Smooth muscle cell of the brain vasculature (primary cell): ENCODE measurements around the gene FANCB.

Experiments
- DNase-seq: peaks from one replicate; pipeline ENCODE4 v3.0.0-alpha.2; 2012; ENCODE audit warnings: low read depth, low spot score

The FANCB gene

DNA sequence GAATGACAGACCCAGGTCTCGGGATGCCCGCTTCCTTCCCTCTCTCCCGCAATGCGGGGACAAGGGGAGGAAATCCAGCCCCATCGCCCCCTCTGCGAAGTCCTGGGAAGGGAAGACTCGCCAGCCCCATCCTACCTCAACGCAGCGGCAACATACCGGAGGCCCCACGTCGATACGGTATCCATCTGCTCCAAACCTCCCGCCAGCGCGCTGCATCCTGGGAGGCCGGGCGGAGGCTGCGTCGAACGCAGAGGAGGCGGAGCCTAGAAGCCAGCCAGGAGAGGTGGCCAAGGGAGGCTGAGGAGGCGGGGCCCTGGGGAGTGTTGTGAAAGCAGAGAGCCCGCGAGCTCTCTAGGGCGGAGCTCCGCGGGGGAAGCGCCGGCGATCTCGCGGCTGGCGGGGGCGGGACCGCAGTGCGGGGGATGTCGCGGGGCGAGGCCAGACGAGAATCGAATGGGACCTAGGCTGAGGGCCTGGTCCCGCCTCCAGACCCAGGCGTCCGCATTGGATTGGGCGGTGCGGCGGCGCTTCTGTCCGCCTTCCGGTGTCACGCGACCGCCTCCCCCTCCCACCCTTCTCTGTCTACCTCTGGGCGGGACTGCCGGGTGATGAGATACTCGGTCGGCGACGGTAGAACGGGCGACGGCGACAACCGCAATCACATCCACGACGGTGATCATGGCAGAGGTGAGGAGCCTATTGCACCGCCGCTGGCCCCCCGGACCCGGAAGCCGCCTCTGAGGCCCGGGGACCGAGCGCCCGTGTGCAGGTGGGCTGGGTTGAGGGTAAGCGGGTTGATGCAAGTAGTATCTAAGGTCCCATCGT lies at the start of gene FANCB, which contains the start of gene MOSPD2:
FANCB (minus strand) TSS at position 219 of the 825 bp plus-strand sequence. CDS start 7,559 bp downstream, outside the sequence.
MOSPD2 (plus strand) TSS at position 571 of the 825 bp plus-strand sequence; CDS start at position 679, 108 bp downstream.
- peak; percentile 71 for DNase-seq

- no peak for DNase-seq
These were observed 49.6 kb upstream of the FANCB start for GRCh38 chrX:14922437-14922836.

- DNase-seq, result no peak
These were observed 47.3 kb upstream of the FANCB start for GRCh38 chrX:14920196-14920595.

- no peak for DNase-seq
These were observed 46.5 kb upstream of the FANCB start for GRCh38 chrX:14919407-14919806.

- no peak for DNase-seq
These were observed 43.3 kb upstream of the FANCB start for GRCh38 chrX:14916017-14916674.

GRCh38 chrX:14915596-14915995 lies 42.7 kb upstream of the FANCB start:
- DNase-seq, result no peak

DNA sequence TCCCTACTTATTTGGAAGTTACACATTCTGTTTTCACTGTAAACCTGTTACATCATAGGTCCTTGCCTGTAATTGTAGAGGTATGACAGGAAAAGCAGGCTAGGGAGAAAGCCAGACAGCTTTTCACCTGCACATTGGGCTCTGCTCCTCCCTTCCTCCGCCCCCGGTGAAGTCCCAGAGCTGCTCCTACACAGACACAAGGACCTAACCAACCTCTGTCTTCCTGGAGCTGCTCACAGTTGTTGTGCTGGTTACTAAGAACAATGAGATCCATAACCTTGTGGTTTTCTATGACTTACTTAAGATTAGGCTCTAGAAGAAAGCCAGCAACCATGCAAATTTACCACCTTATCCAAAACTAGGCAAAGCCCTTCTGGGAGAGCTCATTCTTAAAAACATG lies 40.4 kb upstream of the FANCB start:
- no peak for DNase-seq

- DNase-seq, result no peak
These were observed 31.0 kb upstream of the FANCB start for GRCh38 chrX:14903891-14904290.

- no peak for DNase-seq
These were observed 29.7 kb upstream of the FANCB start for GRCh38 chrX:14902537-14902936.

DNA sequence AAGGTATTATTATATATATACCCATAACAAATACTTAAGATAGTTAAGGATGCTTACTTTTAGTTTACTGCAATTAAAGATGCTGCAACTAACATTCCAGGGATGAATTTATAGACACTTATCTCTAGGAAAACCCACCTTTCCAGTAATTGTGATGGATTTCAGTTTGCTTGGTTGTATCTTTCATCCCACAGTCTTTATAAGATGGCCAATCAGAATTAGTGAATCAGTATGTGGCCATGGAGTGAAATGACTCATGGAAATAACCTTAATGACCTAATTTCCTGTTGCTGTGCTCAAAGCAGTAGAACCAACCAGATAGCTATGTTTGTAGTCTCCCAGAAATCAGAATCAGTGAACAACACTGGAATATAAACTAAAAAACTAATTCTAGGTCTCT lies 26.7 kb upstream of the FANCB start:
- DNase-seq, result no peak

GRCh38 chrX:14897042-14897441 lies 24.2 kb upstream of the FANCB start:
- DNase-seq, result no peak

GRCh38 chrX:14896273-14896672 lies 23.4 kb upstream of the FANCB start:
- DNase-seq, result no peak

- no peak for DNase-seq
These were observed 13.4 kb upstream of the FANCB start for GRCh38 chrX:14886252-14886651.

DNA sequence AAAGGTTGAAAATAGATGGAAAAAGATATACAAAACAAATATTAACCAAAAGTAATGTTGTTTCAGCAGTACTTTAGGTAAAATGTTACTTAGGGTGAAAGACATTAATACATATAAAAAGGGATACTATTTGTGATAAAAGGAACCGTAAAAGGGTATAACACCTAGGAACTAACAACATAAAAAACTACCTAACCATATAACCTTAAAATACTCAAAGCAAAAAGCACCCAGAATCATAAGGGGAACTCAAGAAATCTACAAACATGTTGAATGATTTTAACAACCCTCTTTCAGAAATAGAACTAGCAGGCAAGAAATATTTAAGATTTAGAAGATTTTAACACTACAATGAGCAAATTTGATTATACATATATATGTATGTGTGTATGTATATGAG lies 11.8 kb upstream of the FANCB start:
- DNase-seq, result no peak

- no peak for DNase-seq
These were observed 11.0 kb upstream of the FANCB start for GRCh38 chrX:14883826-14884225.

DNA sequence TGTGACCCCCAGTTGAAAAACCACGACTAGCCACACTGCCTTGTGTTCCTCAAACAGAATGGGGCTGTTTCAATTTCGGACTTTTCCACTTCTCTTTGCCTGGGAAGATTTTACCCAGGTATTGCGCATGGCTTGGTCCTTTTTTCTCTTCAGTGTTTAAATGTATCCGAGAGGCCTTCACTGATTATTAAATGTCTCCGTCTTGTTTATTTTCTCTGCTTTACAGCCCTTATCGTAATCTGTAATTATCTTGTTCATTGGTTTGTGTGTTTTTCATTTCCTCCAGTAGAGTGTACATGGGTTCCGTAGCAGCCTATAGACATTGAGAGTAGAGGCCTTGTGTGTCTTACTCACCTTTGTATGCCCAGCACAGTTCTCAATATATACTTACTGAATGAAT lies 2.8 kb upstream of the FANCB start:
- no peak for DNase-seq

GRCh38 chrX:14873676-14874049 lies 794 bp upstream of the FANCB start:
- DNase-seq, result no peak

DNA sequence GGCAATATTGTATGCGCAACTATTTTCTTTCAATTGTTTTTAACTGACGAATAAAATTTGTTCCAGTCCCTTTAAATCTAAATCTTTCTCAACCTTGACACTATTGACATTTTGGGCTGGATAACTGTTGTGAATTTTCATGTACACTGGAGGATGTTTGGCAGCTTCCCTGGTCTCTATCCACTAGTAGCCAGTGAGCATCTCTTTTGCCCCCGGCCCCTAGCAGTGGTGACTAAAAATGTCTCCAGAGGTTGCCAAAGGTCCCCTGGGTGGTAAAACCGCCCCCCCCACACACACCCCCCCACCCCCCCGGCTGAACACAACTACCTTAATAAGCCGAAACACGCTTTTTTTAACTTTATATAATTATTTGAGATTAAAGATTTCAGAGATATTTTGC lies 514 bp downstream of the FANCB start:
- DNase-seq, result no peak

DNA sequence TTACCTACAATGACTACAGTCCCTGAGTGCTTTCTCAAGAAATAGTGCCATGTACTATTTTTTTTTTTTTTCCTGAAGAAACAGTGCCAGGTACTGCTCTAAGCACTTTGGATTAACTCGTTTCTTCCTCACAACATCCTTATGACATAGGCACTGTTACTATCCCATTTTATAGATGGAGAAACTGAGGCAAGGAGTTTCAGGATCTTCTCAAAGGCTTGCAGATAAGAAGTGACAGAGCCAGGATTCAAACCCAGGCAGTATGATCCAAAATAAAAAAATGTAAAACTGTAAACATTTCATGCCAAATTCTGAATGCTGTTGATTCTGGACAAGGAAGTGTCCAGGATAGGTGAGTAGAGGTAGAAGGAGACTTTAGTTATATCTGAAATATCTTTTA lies 1.1 kb downstream of the FANCB start:
- DNase-seq, result no peak

DNA sequence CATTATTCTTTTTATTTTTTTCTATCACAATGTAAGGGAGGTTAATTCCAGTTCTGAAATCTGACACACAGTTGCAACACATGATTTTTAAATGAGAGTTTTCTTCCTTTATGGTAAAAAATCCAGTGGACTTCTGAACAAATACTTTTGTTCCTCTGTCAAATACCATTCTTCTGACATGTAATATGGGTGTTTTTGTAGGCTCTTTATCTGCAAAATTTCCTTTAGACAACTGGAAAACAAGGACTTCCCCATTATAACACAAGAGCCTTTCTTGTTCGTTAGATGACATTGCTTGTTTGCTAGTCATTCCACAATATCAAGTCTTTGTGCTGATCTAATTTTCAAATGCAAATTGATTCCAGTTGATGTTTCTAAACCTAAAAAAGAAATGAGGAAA lies 7.7 kb downstream of the FANCB start:
- no peak for DNase-seq

GRCh38 chrX:14864631-14865030 lies 8.2 kb downstream of the FANCB start:
- no peak for DNase-seq

- no peak for DNase-seq
These were observed 21.3 kb downstream of the FANCB start for GRCh38 chrX:14851526-14851925.

DNA sequence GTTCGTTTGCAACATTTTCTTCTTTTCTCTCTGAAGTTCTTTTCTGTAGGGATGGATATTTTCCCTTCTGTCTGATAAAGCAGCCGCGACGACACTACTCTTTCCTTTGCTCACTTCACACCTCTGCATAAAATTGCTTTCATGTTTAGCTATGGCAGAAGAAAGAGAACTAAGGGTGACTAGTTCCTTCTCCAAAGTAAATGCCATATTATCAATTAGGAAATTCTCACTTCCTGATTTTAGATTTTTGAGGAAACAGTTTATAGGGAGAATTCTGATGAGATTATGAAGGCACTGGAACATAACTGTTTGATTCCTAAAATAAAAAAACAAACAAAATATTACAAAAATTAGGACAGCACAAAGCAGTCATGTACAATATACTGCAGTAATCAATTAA lies 29.2 kb downstream of the FANCB start:
- no peak for DNase-seq
